Tibial nerve (tissue), 4 donors: Measurements from ENCODE around the gene HIBADH.

Experiments
- CTCF ChIP-seq, 5 experiments: fragments of 200-600 bp in 3 of 5; fragments of 450-650 bp in 2 of 5; sonication (generic) in 3 of 5; IDR thresholded peaks; one replicate each; pipeline ENCODE4 v1.5.1; 2016 to 2019; ENCODE audit warnings: antibody characterized with exemption in 5 of 5, mild to moderate bottlenecking in 3 of 5, moderate library complexity in 2 of 5
- EP300 ChIP-seq, 2 donors: sonication (generic); formaldehyde crosslinking; IDR thresholded peaks; one replicate each; pipeline ENCODE4 v1.6.1; 2017; ENCODE audit warnings: antibody characterized with exemption in 2 of 2, mild to moderate bottlenecking in 1 of 2
- POLR2A ChIP-seq, 2 donors: fragments of 450-650 bp; IDR thresholded peaks; one replicate each; pipeline ENCODE4 v1.6.1; 2017; ENCODE audit warnings: antibody characterized with exemption in 2 of 2, mild to moderate bottlenecking in 2 of 2, moderate library complexity in 2 of 2

- no peak for TF ChIP-seq POLR2A (IDR thresholded peaks at IDR 0.05)
- TF ChIP-seq CTCF (IDR thresholded peaks at IDR 0.05), result no peak
- no peak for TF ChIP-seq EP300 (IDR thresholded peaks at IDR 0.05)
Observed at GRCh38 chr7:27546610-27547009, 116.1 kb downstream of the HIBADH start.
